Measurements from ENCODE around the gene NTM. TPM values are rescaled to one million over a fixed set of nuclear protein-coding genes. Genes with fewer than 3 reads are reported as not detected.

The NTM gene
- polyA plus RNA-seq, 1 experiment: 33.6 TPM

- POLR2A ChIA-PET: no interaction called here
- CTCF ChIA-PET: no interaction called here
Observed at GRCh38 chr11:131987703-131988102, 617.3 kb downstream of the NTM start.

GRCh38 chr11:131991606-131992005 is 621.2 kb downstream of the NTM start:
- no peak for TF ChIP-seq CTCF (IDR thresholded peaks at IDR 0.05; ENCODE audit: insufficient read depth, low read depth, low read length)
- DNase-seq (ENCODE audit: low read depth): no peak
- no peak overlapping the region for H3K4me3 ChIP-seq (ENCODE audit: low read depth, low read length)
- H3K27me3 ChIP-seq (ENCODE audit: control insufficient read depth, insufficient read depth, low read length): no peaks in the 10 kb centered on the region; the same call in 1 of the 2 replicates
- POLR2A ChIA-PET: no interaction called here
- CTCF ChIA-PET: interaction anchor here (0.8 kb wide), 1 partner anchor 10 kb away, joined by 3 read pairs; no protein-coding TSS in a partner anchor
- H3K36me3 ChIP-seq (ENCODE audit: control insufficient read depth, insufficient read depth, low read length): no peaks in the 10 kb centered on the region

More at GRCh38 chr11:131987703-131988102, 617.3 kb downstream of the NTM start:
- Histone ChIP-seq H3K36me3 (ENCODE audit: control insufficient read depth, insufficient read depth, low read length) (no peaks in the 10 kb centered on the region), H3K4me3 (ENCODE audit: low read depth, low read length) (no peak overlapping the region), H3K27me3 (ENCODE audit: control insufficient read depth, insufficient read depth, low read length) (no peaks in the 10 kb centered on the region)
- TF ChIP-seq CTCF (IDR thresholded peaks at IDR 0.05; ENCODE audit: insufficient read depth, low read depth, low read length): no peak
- no peak for DNase-seq (ENCODE audit: low read depth)

- Histone ChIP-seq H3K4me3 (ENCODE audit: low read depth, low read length) (no peak overlapping the region), H3K27me3 (ENCODE audit: control insufficient read depth, insufficient read depth, low read length) (no peaks in the 10 kb centered on the region; the same call in 1 of the 2 replicates), H3K36me3 (ENCODE audit: control insufficient read depth, insufficient read depth, low read length) (no peaks in the 10 kb centered on the region)
- no peak for TF ChIP-seq CTCF (IDR thresholded peaks at IDR 0.05; ENCODE audit: insufficient read depth, low read depth, low read length)
- CTCF ChIA-PET: no interaction called here
- no peak for DNase-seq (ENCODE audit: low read depth)
- POLR2A ChIA-PET: no interaction called here
Observed at GRCh38 chr11:131993246-131993645, 622.8 kb downstream of the NTM start.

GRCh38 chr11:131998020-131998419 is 627.6 kb downstream of the NTM start:
- no peak for TF ChIP-seq CTCF (IDR thresholded peaks at IDR 0.05; ENCODE audit: insufficient read depth, low read depth, low read length)
- Histone ChIP-seq H3K36me3 (ENCODE audit: control insufficient read depth, insufficient read depth, low read length) (no peaks in the 10 kb centered on the region), H3K4me3 (ENCODE audit: low read depth, low read length) (no peak overlapping the region), H3K27me3 (ENCODE audit: control insufficient read depth, insufficient read depth, low read length) (no peaks in the 10 kb centered on the region; the same call in 1 of the 2 replicates)
- ChIA-PET CTCF (interaction anchor here (1.1 kb wide), 1 partner anchor 22 kb away, joined by 3 read pairs; no protein-coding TSS in a partner anchor), POLR2A (no interaction called here)
- peak; percentile 55 for DNase-seq (ENCODE audit: low read depth)

GRCh38 chr11:131999084-131999483 is 628.7 kb downstream of the NTM start:
- H3K36me3 ChIP-seq (ENCODE audit: control insufficient read depth, insufficient read depth, low read length): no peaks in the 10 kb centered on the region
- no peak for DNase-seq (ENCODE audit: low read depth)
- H3K4me3 ChIP-seq (ENCODE audit: low read depth, low read length): no peak overlapping the region
- TF ChIP-seq CTCF (IDR thresholded peaks at IDR 0.05; ENCODE audit: insufficient read depth, low read depth, low read length): no peak
- POLR2A ChIA-PET: no interaction called here
- H3K27me3 ChIP-seq (ENCODE audit: control insufficient read depth, insufficient read depth, low read length): no peaks in the 10 kb centered on the region
- CTCF ChIA-PET: no interaction called here

Data from BJ (cell line).